GM12873 (cell line): ENCODE measurements around the gene CORO6.

Experiments used
- CTCF ChIP-seq: IDR thresholded peaks from 2 replicates; pipeline ENCODE4 v1.5.1; 2012; ENCODE audit warnings: low read depth, mild to moderate bottlenecking, moderate library complexity, low read length, control low read depth; ENCODE audit not compliant: insufficient read depth; ENCODE audit errors: missing control alignments

CORO6 gene

DNA sequence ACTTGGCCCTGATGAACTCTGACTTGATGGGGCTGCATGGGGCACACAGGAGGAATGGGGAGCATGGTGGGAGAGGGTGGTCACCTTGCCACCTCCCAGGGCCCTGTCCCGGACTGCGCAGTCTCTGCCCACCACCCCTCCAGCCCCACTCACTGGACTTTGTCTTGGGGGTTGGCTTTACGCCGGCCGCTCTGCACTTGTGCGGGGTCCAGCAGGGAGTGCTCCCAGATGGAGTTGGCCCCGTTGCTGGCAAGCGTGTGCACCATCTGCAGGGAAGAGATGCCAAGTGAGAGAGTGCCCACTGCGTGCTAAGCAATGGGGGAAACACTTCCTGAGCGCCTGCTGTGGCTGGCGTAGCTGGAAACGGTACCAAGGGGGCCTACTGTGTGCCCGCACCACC lies 39.9 kb downstream of the CORO6 start:
- no peak for TF ChIP-seq CTCF

GRCh38 chr17:29582254-29582765 lies 40.4 kb downstream of the CORO6 start:
- TF ChIP-seq CTCF: no peak

DNA sequence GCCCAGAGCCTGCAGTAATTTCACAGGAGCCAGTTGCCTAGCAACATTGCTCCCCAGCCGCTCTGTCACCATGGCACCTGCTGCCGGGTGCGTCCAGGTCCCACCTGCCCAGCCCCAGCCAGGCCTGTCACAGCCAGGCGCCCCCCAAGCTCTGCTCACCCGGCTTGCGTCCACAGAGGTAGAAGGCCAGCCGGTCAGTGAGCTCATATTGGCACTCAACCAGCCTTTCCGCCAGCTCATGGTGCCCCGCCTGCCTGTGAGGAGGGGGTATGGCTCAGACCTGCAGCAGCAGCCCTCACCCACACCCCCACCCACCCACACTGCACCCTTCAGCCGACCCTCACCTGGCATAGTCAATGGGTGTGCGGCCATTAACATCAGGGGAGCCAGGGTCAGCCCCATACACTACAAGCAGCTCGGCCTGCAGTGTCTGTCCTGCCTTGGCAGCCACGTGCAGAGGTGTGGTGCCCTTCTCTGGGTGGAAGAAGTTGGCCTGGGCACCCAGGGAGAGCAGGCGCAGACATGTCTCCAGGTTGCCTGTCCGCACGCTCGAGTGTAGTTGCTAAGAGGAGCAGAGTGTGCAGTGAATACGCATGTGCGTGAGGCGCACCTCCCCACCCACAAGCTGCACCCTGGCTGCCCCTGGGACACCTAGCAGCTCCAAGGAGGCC lies 41.0 kb downstream of the CORO6 start:
- TF ChIP-seq CTCF: no peak

- peak; percentile 93 for TF ChIP-seq CTCF
Measured at GRCh38 chr17:29579866-29580771, 42.6 kb downstream of the CORO6 start.

- no peak for TF ChIP-seq CTCF
Measured at GRCh38 chr17:29578626-29579485, 43.9 kb downstream of the CORO6 start.

DNA sequence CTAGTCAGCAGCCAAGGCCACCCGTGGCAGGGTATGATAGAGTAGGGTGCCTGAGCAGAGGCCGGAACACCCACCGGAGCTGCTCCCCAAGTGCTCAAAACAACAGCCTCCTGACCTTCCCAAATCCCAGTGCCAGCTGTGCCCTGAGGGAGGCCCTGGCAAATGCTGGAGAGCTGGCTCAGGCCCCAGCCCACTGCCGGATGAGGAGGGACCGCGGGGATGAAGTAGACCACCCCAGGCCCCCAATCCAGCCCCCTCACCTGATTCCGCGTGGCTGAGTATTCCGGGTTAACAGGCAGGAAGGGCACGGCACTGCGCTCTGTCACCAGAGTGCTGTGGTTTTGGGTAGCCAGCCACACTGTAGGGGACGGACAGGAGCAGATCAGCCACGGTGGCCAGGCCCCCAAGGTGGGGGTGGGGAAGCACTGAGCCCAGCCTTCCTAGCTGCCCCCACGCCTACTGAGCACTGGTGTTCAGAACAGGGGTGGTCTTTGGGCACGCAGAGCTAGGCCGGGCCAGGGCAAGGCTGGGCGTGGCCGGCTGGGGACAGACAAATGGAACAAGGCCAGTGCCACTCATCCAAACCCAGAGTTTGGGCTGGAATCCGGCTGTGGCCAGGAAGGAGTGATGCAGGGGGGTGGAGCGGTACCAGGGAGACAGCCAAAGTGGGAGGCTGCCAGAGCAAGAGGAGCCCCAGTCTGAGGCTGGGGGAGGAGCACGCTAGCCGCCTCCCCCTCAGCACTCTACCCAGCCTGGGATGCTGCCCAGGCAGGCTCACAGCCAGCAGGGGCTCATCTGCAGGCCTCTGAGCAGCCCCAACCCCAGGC lies 45.1 kb downstream of the CORO6 start:
- no peak for TF ChIP-seq CTCF
